CD4-positive, alpha-beta memory T cell (primary cell): ENCODE data around the gene EPHA2. TPM values are rescaled to one million over a fixed set of nuclear protein-coding genes. Genes with fewer than 3 reads are reported as not detected.

ENCODE experiments used
- CTCF ChIA-PET: fragments of 350-600 bp; sonication (Branson Sonifier 250); formaldehyde crosslinking; loops from one replicate; lab custom pipeline; 2021; ENCODE audit warnings: inconsistent platforms; ENCODE audit not compliant: partially characterized antibody; lab: Charles Lee
- POLR2A ChIA-PET: fragments of 350-600 bp; sonication (Branson Sonifier 250); formaldehyde crosslinking; loops from one replicate; lab custom pipeline; 2021; ENCODE audit not compliant: partially characterized antibody; lab: Charles Lee
- DNase-seq, 5 donors: peaks; one replicate each; pipeline versions ENCODE4 v3.0.0 to v3.0.0-alpha.2; 2020 to 2022; ENCODE audit warnings: mixed read lengths in 1 of 5
- H3K27ac ChIP-seq: one replicate; pipeline ENCODE4 v1.7.0; 2013; ENCODE audit warnings: low read depth, low read length
- H3K27me3 ChIP-seq: 2 replicates; pipeline ENCODE4 v1.7.0; 2013; ENCODE audit warnings: mild to moderate bottlenecking, low read length, moderate library complexity; ENCODE audit not compliant: insufficient read depth
- H3K36me3 ChIP-seq: 2 replicates; pipeline ENCODE4 v1.7.0; 2013; ENCODE audit warnings: mild to moderate bottlenecking, low read length, moderate library complexity; ENCODE audit not compliant: insufficient read depth
- H3K4me1 ChIP-seq: 2 replicates; pipeline ENCODE4 v1.7.0; 2013; ENCODE audit warnings: mild to moderate bottlenecking, low read length, moderate library complexity; ENCODE audit not compliant: insufficient read depth
- H3K4me3 ChIP-seq, 2 donors: one replicate each; pipeline ENCODE4 v1.7.0; 2013; ENCODE audit warnings: low read length in 2 of 2, mild to moderate bottlenecking in 1 of 2
- H3K9me3 ChIP-seq, 2 donors: one replicate each; pipeline ENCODE4 v1.7.0; 2013; ENCODE audit warnings: low read length in 2 of 2, control low read depth in 1 of 2; ENCODE audit not compliant: control insufficient read depth in 1 of 2
- H3K27ac Mint-ChIP-seq, 7 donors: one replicate each; pipeline ENCODE4 v1.8.0; 2020 to 2021; ENCODE audit warnings: mixed read lengths in 7 of 7, mild to moderate bottlenecking in 6 of 7, inconsistent platforms in 3 of 7, moderate library complexity in 3 of 7
- H3K27me3 Mint-ChIP-seq, 2 donors: one replicate each; pipeline ENCODE4 v1.8.0; 2020 to 2021; ENCODE audit warnings: mixed read lengths in 2 of 2
- H3K36me3 Mint-ChIP-seq, 2 donors: one replicate each; pipeline ENCODE4 v1.8.0; 2020 to 2021; ENCODE audit warnings: mixed read lengths in 2 of 2, inconsistent platforms in 1 of 2, mild to moderate bottlenecking in 1 of 2
- H3K4me1 Mint-ChIP-seq, 4 donors: one replicate each; pipeline ENCODE4 v1.8.0; 2020 to 2021; ENCODE audit warnings: mixed read lengths in 4 of 4, mild to moderate bottlenecking in 1 of 4
- H3K4me3 Mint-ChIP-seq, 8 donors: one replicate each; pipeline ENCODE4 v1.8.0; 2020 to 2021; ENCODE audit warnings: mixed read lengths in 8 of 8, mild to moderate bottlenecking in 7 of 8, moderate library complexity in 6 of 8, inconsistent platforms in 3 of 8
- H3K9me3 Mint-ChIP-seq, 8 donors: one replicate each; pipeline ENCODE4 v1.8.0; 2020 to 2021; ENCODE audit warnings: mixed read lengths in 8 of 8, mild to moderate bottlenecking in 5 of 8, inconsistent platforms in 3 of 8, moderate library complexity in 1 of 8
- intact Hi-C: fragments of 100-400 bp; cut with micrococcal nuclease; formaldehyde crosslinking; loops from one replicate; pipeline ENCODE4 v1.15.1; 2023
- polyA plus RNA-seq, 2 donors: library from polyadenylated mRNA; unstranded; fragments of 300-500 nt; fragmentation: Illumina TruSeq; gene quantifications; one replicate each; pipeline ENCODE4 v1.2.3, GENCODE V29; 2021
- total RNA-seq, 2 experiments: library from RNA; stranded (reverse); gene quantifications; one replicate each; pipeline ENCODE4 v1.2.3, GENCODE V29; 2021

EPHA2 gene
- total and polyA plus RNA-seq, 4 experiments from 2014 or later, result not detected

DNA sequence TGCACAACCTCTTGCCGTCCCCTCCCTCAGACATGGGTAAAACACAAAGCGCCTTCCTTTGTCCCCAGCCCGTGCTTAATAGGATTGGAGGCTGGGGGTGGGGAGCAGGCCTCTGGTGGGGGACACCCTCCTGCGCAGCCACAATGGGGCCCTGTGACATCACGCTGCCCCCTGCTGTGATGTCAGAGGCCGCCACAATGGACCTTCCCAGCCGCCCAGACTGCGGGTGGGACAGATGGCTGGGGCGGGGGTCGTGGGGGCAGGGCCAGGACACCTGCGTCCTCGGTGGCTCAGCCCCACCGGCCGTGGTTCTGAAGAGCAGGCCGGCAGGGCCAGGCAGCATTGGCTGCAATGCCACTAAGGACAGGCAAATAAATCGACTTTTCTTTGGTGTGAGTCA, 39.9 kb downstream of the EPHA2 start:
- Histone ChIP-seq H3K9me3 (no peaks in the 10 kb centered on the region), H3K27me3 (no peaks in the 10 kb centered on the region), H3K4me1 (no peaks in the 10 kb centered on the region), H3K36me3 (no peaks in the 10 kb centered on the region), H3K27ac (no peak overlapping the region), H3K4me3 (no peak overlapping the region)
- Mint-ChIP-seq H3K4me3 (no peak overlapping the region), H3K4me1 (peaks cover 0 to 2% (median 0%) of the 10 kb centered on the region in 4 donors), H3K27ac (no peak overlapping the region), H3K9me3 (no peaks in the 10 kb centered on the region), H3K36me3 (peaks cover 0 to 1% of the 10 kb centered on the region in 2 donors), H3K27me3 (peaks cover 4 to 5% of the 10 kb centered on the region in 2 donors)
- intact Hi-C loops, result no loop called here
- CTCF ChIA-PET, result interaction anchor here (2.0 kb wide), 1 partner anchor 37 kb away, joined by 5 read pairs; no protein-coding TSS in a partner anchor
- POLR2A ChIA-PET, result no interaction called here
- no peak for DNase-seq

DNA sequence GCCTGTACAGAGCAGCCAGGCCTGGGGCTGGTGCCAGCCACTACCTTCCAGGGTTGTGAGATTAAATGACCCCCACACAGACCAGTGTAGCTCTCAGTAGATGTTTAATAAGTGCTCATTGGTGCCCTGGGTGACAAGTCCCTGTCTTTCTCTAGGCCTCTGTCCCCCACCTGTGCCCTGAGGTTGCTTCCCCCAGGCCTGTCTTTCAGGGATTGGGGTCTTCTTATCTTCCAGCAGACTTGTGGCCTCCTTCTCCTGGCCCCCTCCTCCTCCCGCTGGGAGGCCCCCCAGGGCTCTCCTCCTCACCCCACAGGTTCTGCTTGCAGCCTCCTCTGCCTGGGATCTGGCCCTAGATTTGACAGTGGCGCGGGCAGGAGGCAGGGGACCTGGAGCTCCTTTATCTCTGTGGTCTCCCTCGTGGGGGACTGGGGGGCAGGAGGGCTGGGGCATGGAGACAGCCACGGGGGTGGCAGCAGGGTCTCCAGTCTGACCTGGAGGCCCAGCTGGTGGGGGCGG, 40.3 kb downstream of the EPHA2 start:
- peaks cover 0 to 2% (median 0%) of the 10 kb centered on the region in 4 donors for H3K4me1 Mint-ChIP-seq
- H3K27me3 Mint-ChIP-seq, result peaks cover 4 to 6% of the 10 kb centered on the region in 2 donors
- no peak overlapping the region for H3K4me3 Mint-ChIP-seq

DNA sequence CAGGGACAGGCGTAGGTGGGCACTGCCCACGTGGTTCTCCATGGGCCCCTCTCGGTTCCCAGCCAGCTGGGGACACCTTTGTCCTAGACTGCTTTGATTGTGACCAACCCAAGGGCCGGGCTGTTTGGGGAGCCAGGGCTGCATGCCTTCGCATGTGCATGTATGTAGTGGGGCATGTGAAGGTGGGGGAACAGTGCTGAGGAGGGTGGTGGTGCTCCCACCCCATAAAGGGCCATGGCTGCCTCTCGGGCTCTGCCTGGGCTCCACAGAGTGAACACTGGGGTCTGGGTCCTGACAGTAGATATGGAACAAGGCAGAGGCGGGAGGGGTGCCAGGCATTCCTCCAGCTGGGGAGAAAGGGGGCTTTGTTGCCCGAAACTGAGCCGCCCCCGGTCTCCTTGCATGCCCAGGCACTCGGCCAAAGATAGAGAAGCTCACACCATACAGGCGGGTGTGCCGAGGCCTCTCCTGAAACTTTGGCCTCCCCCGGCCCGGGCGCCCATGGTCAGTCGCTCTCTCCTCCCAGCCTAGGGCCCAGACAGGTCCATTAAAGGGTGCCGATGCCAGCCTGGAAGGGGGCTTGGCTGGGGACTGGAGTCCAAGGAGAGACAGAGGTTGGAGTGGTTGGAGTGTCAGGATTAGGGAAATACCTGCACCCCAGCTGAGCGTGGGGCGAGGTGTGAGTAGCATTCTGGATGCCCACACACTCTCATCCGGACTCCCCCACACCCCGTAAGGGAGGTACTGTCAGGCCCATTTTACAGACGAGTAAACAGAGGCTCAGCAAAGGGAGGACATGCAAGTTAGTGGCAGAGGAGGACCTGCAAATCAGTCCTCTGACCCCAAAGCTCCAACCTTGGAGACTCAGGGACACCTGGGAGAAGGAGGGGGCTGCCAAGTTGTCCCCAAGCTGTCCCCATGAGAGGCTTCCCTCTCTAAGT, 41.1 kb downstream of the EPHA2 start:
- Histone ChIP-seq H3K27ac (no peak overlapping the region), H3K4me3 (no peak overlapping the region), H3K27me3 (no peaks in the 10 kb centered on the region), H3K9me3 (no peaks in the 10 kb centered on the region), H3K36me3 (no peaks in the 10 kb centered on the region), H3K4me1 (no peaks in the 10 kb centered on the region)
- POLR2A ChIA-PET, result no interaction called here
- Mint-ChIP-seq H3K9me3 (peaks cover 0 to 7% (median 0%) of the 10 kb centered on the region in 8 donors), H3K27ac (no peak overlapping the region), H3K4me1 (peaks cover 0 to 2% (median 0%) of the 10 kb centered on the region in 4 donors), H3K27me3 (peaks cover 9 to 10% of the 10 kb centered on the region in 2 donors), H3K36me3 (peaks cover 0 to 1% of the 10 kb centered on the region in 2 donors), H3K4me3 (no peak overlapping the region)
- intact Hi-C loops, result no loop called here
- DNase-seq, result no peak
- CTCF ChIA-PET, result no interaction called here

More for the DNA sequence above, 40.3 kb downstream of the EPHA2 start:
- Mint-ChIP-seq H3K27ac (no peak overlapping the region), H3K36me3 (peaks cover 0 to 1% of the 10 kb centered on the region in 2 donors), H3K9me3 (no peaks in the 10 kb centered on the region)
- Histone ChIP-seq H3K27ac (no peak overlapping the region), H3K4me3 (no peak overlapping the region), H3K27me3 (no peaks in the 10 kb centered on the region), H3K36me3 (no peaks in the 10 kb centered on the region), H3K9me3 (no peaks in the 10 kb centered on the region), H3K4me1 (no peaks in the 10 kb centered on the region)
- no peak for DNase-seq
- POLR2A ChIA-PET, result no interaction called here
- intact Hi-C loops, result no loop called here
- CTCF ChIA-PET, result no interaction called here

DNA sequence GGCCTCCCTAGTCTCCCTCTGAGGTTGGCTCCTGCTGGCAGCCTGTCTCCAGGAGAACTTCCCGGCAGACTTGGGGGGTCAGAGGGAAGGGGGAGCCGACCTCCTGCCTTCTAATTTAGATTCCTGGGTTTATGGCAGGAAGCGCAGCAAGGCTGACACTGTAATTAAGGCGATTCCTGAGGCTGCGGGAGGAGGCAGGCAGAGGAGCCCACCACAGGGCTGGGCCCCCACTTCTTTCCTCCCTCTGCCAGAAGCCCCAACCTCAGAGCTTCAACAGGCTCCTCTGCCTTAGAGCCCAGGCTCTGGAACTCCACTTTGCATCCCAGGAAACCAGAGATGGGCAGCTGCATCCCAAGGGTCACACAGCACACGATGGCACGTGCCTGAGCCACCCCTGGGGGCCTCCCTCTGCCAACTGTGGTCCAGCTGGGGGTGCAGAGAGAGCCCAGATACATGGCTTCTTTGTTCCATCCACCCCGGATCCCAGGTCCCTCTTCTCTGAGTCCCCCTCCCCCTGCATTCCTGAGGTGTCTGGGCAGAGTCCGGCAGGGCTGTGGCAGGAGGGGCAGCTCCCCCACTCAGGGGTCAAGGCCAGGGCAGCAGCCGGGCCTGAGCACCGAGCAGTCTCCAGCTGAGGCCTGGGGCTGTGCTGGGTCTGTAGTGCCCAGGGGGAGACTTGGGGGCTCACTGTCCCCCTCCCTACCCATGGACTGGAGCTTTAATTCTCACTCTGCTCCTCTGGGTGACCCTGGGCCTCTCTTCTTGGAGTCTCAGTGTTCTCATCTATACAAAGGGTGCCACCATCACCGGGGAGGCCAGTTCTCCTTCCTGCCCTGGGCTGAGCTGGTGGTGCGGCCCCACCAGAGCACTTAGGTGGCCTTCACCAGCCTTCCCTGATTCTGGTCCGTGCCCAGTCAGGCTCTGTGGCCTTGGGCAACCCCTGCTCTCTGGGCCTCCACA, 43.0 kb downstream of the EPHA2 start:
- CTCF ChIA-PET, result interaction anchor here (1.5 kb wide), 1 partner anchor 41 kb away, joined by 6 read pairs; no protein-coding TSS in a partner anchor
- no peak overlapping the region for H3K4me3 Mint-ChIP-seq
- no peaks in the 10 kb centered on the region for H3K4me1 ChIP-seq
- DNase-seq, result no peak
- no peak overlapping the region for H3K27ac ChIP-seq
- no peaks in the 10 kb centered on the region for H3K36me3 ChIP-seq
- POLR2A ChIA-PET, result no interaction called here
- no peaks in the 10 kb centered on the region for H3K27me3 ChIP-seq
- no peak overlapping the region for H3K27ac Mint-ChIP-seq
- H3K4me1 Mint-ChIP-seq, result peaks cover 0 to 2% (median 0%) of the 10 kb centered on the region in 4 donors
- H3K27me3 Mint-ChIP-seq, result peaks cover 12 to 13% of the 10 kb centered on the region in 2 donors
- peaks cover 0 to 20% (median 10%) of the 10 kb centered on the region in 8 donors for H3K9me3 Mint-ChIP-seq
- intact Hi-C loops, result no loop called here
- no peaks in the 10 kb centered on the region for H3K9me3 ChIP-seq
- no peak overlapping the region for H3K4me3 ChIP-seq
- peaks cover 0 to 3% of the 10 kb centered on the region in 2 donors for H3K36me3 Mint-ChIP-seq

DNA sequence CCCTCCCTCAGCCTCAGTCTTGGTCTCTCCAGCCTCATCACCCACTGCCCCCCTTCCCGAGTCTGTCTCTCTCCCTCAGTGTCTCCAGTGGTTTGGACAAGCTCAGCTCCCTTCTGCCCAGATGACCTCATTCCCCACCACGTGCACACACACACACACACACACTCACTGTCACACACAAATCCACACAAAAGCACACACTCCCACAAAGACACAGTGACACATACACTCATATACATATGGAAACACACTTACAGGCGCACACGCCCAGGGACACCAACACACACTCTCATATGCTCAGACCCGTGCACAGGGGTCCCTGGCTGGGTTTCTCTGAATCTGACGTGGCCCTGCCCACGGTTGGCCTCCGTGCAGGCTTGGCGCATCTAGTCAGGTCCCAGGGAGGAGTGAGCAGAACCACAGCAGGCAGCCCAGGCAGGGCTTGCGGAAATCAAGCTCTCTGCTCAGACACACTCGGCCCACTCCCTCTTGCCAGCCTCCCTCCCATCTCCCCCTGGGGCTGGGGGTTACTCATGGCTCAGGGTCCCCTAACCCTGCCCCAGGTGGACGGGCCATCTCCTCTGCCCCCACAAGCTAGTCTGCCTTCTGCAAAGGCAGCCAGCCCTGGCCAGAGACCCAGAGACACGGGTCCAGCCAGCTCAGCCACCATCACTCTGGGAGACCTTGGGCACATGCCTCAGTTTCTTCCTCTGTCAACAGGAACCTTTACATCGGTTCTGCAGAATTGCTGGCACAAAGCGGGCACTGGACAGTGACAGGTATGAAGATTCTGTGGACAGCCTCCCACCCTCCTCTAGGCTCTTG, 43.9 kb downstream of the EPHA2 start:
- no peaks in the 10 kb centered on the region for H3K4me1 ChIP-seq
- H3K36me3 Mint-ChIP-seq, result peaks cover 4 to 5% of the 10 kb centered on the region in 2 donors
- peaks cover 0 to 1% (median 0%) of the 10 kb centered on the region in 4 donors for H3K4me1 Mint-ChIP-seq
- H3K27ac Mint-ChIP-seq, result no peak overlapping the region
- CTCF ChIA-PET, result interaction anchor here (1.5 kb wide), 1 partner anchor 42 kb away, joined by 6 read pairs; no protein-coding TSS in a partner anchor
- no peak overlapping the region for H3K27ac ChIP-seq
- peaks cover 0 to 29% (median 18%) of the 10 kb centered on the region in 8 donors for H3K9me3 Mint-ChIP-seq
- no peaks in the 10 kb centered on the region for H3K36me3 ChIP-seq
- intact Hi-C loops, result no loop called here
- peaks cover 14 to 18% of the 10 kb centered on the region in 2 donors for H3K27me3 Mint-ChIP-seq
- no peak overlapping the region for H3K4me3 ChIP-seq
- H3K9me3 ChIP-seq, result no peaks in the 10 kb centered on the region
- no peak overlapping the region for H3K4me3 Mint-ChIP-seq
- POLR2A ChIA-PET, result no interaction called here
- no peak for DNase-seq
- no peaks in the 10 kb centered on the region for H3K27me3 ChIP-seq

DNA sequence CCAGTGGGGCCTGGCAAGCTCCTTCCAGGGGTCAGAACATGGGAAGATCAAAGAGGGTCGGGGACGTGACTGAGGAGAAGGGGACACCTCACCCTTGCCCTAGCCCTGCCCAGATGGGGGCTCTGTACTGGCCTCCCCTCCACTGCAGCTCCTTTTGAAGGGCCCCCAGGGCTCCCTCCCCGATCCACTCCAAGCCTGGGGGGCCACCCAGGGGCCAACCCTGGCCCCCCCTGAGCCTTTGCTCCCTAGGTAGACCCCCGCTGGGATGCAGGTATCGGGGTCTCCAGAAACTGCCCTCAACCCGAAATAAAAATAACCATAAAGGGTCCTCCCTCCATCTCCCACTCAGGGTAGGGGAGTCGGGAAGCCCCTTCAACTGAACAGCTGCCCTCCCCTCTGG, 45.0 kb downstream of the EPHA2 start:
- Mint-ChIP-seq H3K27me3 (peaks cover 17% of the 10 kb centered on the region in 2 donors), H3K27ac (no peak overlapping the region), H3K9me3 (peaks cover 0 to 35% (median 20%) of the 10 kb centered on the region in 8 donors), H3K4me1 (peaks cover 0 to 1% (median 0%) of the 10 kb centered on the region in 4 donors), H3K36me3 (peaks cover 4 to 5% of the 10 kb centered on the region in 2 donors), H3K4me3 (no peak overlapping the region)
- intact Hi-C loops, result no loop called here
- Histone ChIP-seq H3K27me3 (no peaks in the 10 kb centered on the region), H3K9me3 (no peaks in the 10 kb centered on the region), H3K27ac (no peak overlapping the region), H3K4me1 (no peaks in the 10 kb centered on the region), H3K4me3 (no peak overlapping the region), H3K36me3 (no peaks in the 10 kb centered on the region)
- ChIA-PET CTCF (no interaction called here), POLR2A (no interaction called here)
- no peak for DNase-seq
